Endothelial cell (in vitro differentiated cells): ENCODE results near the gene GNG8. TPM values are rescaled to one million over a fixed set of nuclear protein-coding genes. Genes with fewer than 3 reads are reported as not detected.
A peak's percentile ranks its signal among the peaks of the same experiment; 100 is the strongest.

Experiments used
- DNase-seq: peaks from one replicate; pipeline ENCODE4 v3.0.0; 2021; ENCODE audit warnings: low spot score
- H3K27ac Mint-ChIP-seq: one replicate; pipeline ENCODE4 v1.8.0; 2021; ENCODE audit warnings: mixed read lengths, inconsistent platforms; ENCODE audit not compliant: unreplicated experiment
- H3K27me3 Mint-ChIP-seq: one replicate; pipeline ENCODE4 v1.8.0; 2021; ENCODE audit warnings: mild to moderate bottlenecking, moderate library complexity, mixed read lengths, inconsistent platforms; ENCODE audit not compliant: unreplicated experiment
- H3K36me3 Mint-ChIP-seq: one replicate; pipeline ENCODE4 v1.8.0; 2021; ENCODE audit warnings: mild to moderate bottlenecking, low read depth, mixed read lengths, inconsistent platforms; ENCODE audit not compliant: unreplicated experiment
- H3K4me1 Mint-ChIP-seq: one replicate; pipeline ENCODE4 v1.8.0; 2021; ENCODE audit warnings: mild to moderate bottlenecking, mixed read lengths, inconsistent platforms; ENCODE audit not compliant: unreplicated experiment
- H3K4me3 Mint-ChIP-seq: one replicate; pipeline ENCODE4 v1.8.0; 2021; ENCODE audit warnings: mild to moderate bottlenecking, mixed read lengths, inconsistent platforms; ENCODE audit not compliant: unreplicated experiment
- H3K9me3 Mint-ChIP-seq: one replicate; pipeline ENCODE4 v1.8.0; 2021; ENCODE audit warnings: mixed read lengths, inconsistent platforms; ENCODE audit not compliant: unreplicated experiment
- CTCF ChIP-seq: fragments of 200-600 bp; sonication (generic); IDR thresholded peaks from one replicate; pipeline ENCODE4 v1.5.0; 2021; ENCODE audit warnings: antibody characterized with exemption; ENCODE audit not compliant: unreplicated experiment
- total RNA-seq: library from RNA; stranded (reverse); fragmentation: NEBNext Ultra II Directional; extraction: Animal tissue kit (Norgen Biotek cat#: 25700); gene quantifications from one replicate; pipeline ENCODE4 v1.2.1, GENCODE V29; 2021; ENCODE audit not compliant: unreplicated experiment

Gene GNG8
- total RNA-seq, 1 donor from 2014 or later = not detected

- peak overlapping the region; percentile 70 for H3K4me3 Mint-ChIP-seq
- peaks cover 20% of the 10 kb centered on the region for H3K4me1 Mint-ChIP-seq
- peaks cover 20% of the 10 kb centered on the region for H3K27me3 Mint-ChIP-seq
- H3K27ac Mint-ChIP-seq = peak overlapping the region; percentile 20
- TF ChIP-seq CTCF = no peak
- H3K9me3 Mint-ChIP-seq = no peaks in the 10 kb centered on the region
- DNase-seq = no peak
- H3K36me3 Mint-ChIP-seq = peaks cover 28% of the 10 kb centered on the region
These were observed 29.1 kb downstream of the GNG8 start for GRCh38 chr19:46606681-46607447.

- no peak for TF ChIP-seq CTCF
- Mint-ChIP-seq H3K4me3 (peak overlapping the region; percentile 70), H3K27ac (peak overlapping the region; percentile 20), H3K4me1 (peaks cover 20% of the 10 kb centered on the region), H3K9me3 (no peaks in the 10 kb centered on the region), H3K27me3 (peaks cover 15% of the 10 kb centered on the region), H3K36me3 (peaks cover 28% of the 10 kb centered on the region)
- no peak for DNase-seq
These were observed 30.0 kb downstream of the GNG8 start for GRCh38 chr19:46606019-46606418.

GRCh38 chr19:46605356-46605821, 30.6 kb downstream of the GNG8 start:
- DNase-seq = no peak
- peaks cover 20% of the 10 kb centered on the region for H3K4me1 Mint-ChIP-seq

GRCh38 chr19:46604781-46605355, 31.1 kb downstream of the GNG8 start:
- no peak for TF ChIP-seq CTCF
- Mint-ChIP-seq H3K9me3 (no peaks in the 10 kb centered on the region), H3K27ac (no peak overlapping the region), H3K36me3 (peaks cover 32% of the 10 kb centered on the region), H3K27me3 (peaks cover 16% of the 10 kb centered on the region), H3K4me1 (peaks cover 20% of the 10 kb centered on the region), H3K4me3 (no peak overlapping the region)
- no peak for DNase-seq

More at GRCh38 chr19:46605356-46605821, 30.6 kb downstream of the GNG8 start:
- Mint-ChIP-seq H3K27ac (no peak overlapping the region), H3K4me3 (no peak overlapping the region), H3K9me3 (no peaks in the 10 kb centered on the region), H3K36me3 (peaks cover 28% of the 10 kb centered on the region), H3K27me3 (peaks cover 18% of the 10 kb centered on the region)
- TF ChIP-seq CTCF = no peak

- peaks cover 24% of the 10 kb centered on the region for H3K36me3 Mint-ChIP-seq
- H3K27me3 Mint-ChIP-seq = peaks cover 13% of the 10 kb centered on the region
These were observed 32.2 kb downstream of the GNG8 start for GRCh38 chr19:46603752-46604231.

More at GRCh38 chr19:46603752-46604231, 32.2 kb downstream of the GNG8 start:
- Mint-ChIP-seq H3K27ac (no peak overlapping the region), H3K4me1 (peaks cover 20% of the 10 kb centered on the region), H3K4me3 (peak overlapping the region; percentile 59), H3K9me3 (no peaks in the 10 kb centered on the region)
- no peak for TF ChIP-seq CTCF
- DNase-seq = no peak
